H1 (cell line): ENCODE results near the gene PDYN. TPM values are rescaled to one million over a fixed set of nuclear protein-coding genes. Genes with fewer than 3 reads are reported as not detected.

Experiments used
- CTCF ChIA-PET: fragments of 300-600 bp; sonication (Branson Sonifier 250); formaldehyde crosslinking; loops from one replicate; lab custom pipeline; 2021; ENCODE audit not compliant: partially characterized antibody; lab: Charles Lee
- POLR2A ChIA-PET: fragments of 300-600 bp; sonication (Branson Sonifier 250); formaldehyde crosslinking; loops from one replicate; lab custom pipeline; 2021; ENCODE audit warnings: inconsistent platforms; ENCODE audit not compliant: partially characterized antibody; lab: Charles Lee
- DNase-seq, 2 experiments: peaks; one replicate each; pipeline versions ENCODE4 v3.0.0 to v3.0.0-alpha.2; 2010 to 2022; ENCODE audit warnings: low spot score in 2 of 2, low read depth in 1 of 2, mixed read lengths in 1 of 2
- FAIRE-seq: peaks from 2 replicates; lab custom pipeline; 2011; peaks lifted over from hg19 to GRCh38; lab: Jason Lieb, UNC
- H2AFZ ChIP-seq: 2 replicates; pipeline ENCODE4 v1.8.1; 2012; ENCODE audit warnings: low read length, inconsistent platforms
- H2AK5ac ChIP-seq: 2 replicates; pipeline ENCODE4 v1.6.1; 2013; ENCODE audit warnings: low read depth, low read length
- H2BK120ac ChIP-seq: replicated peaks from 2 replicates; pipeline ENCODE3; 2013; ENCODE audit warnings: low read depth, low read length, inconsistent platforms
- H2BK12ac ChIP-seq: 2 replicates; pipeline ENCODE4 v1.6.1; 2013; ENCODE audit warnings: low read depth, low read length
- H2BK15ac ChIP-seq: 2 replicates; pipeline ENCODE4 v1.6.1; 2013; ENCODE audit warnings: low read length
- H2BK20ac ChIP-seq: 2 replicates; pipeline ENCODE4 v1.6.1; 2013; ENCODE audit warnings: low read length
- H2BK5ac ChIP-seq: 2 replicates; pipeline ENCODE4 v1.6.1; 2013; ENCODE audit warnings: low read depth, low read length
- H3K14ac ChIP-seq: 2 replicates; pipeline ENCODE4 v1.6.1; 2013; ENCODE audit warnings: inconsistent platforms; ENCODE audit not compliant: insufficient read length
- H3K18ac ChIP-seq: 2 replicates; pipeline ENCODE4 v1.6.1; 2013; ENCODE audit warnings: low read length; ENCODE audit errors: extremely low read depth
- H3K23ac ChIP-seq: 2 replicates; pipeline ENCODE4 v1.6.1; 2013; ENCODE audit warnings: inconsistent platforms; ENCODE audit not compliant: insufficient read length
- H3K23me2 ChIP-seq: 2 replicates; pipeline ENCODE4 v1.6.1; 2013; ENCODE audit warnings: low read depth, low read length
- H3K27ac ChIP-seq: 2 replicates; pipeline ENCODE4 v1.6.1; 2011; ENCODE audit warnings: low read depth, low read length, inconsistent platforms
- H3K27me3 ChIP-seq, 4 experiments: replicated peaks in 1 of 4; 1 replicate in 1 of 4; 2 replicates in 3 of 4; pipeline versions ENCODE4 v1.6.1 to v1.8.1; 2011 to 2013; ENCODE audit warnings: low read length in 3 of 4, mild to moderate bottlenecking in 3 of 4, inconsistent platforms in 2 of 4, mixed read lengths in 2 of 4, moderate library complexity in 1 of 4; ENCODE audit not compliant: control insufficient read depth in 3 of 4, insufficient read depth in 3 of 4; ENCODE audit errors: extremely low read depth in 1 of 4
- H3K36me3 ChIP-seq, 4 experiments: 2 replicates each; pipeline versions ENCODE4 v1.6.1 to v1.8.1; 2011 to 2013; ENCODE audit warnings: mild to moderate bottlenecking in 4 of 4, low read length in 3 of 4, moderate library complexity in 2 of 4, control low read depth in 1 of 4, inconsistent platforms in 1 of 4; ENCODE audit not compliant: insufficient read depth in 4 of 4, control insufficient read depth in 2 of 4
- H3K4ac ChIP-seq: replicated peaks from 2 replicates; pipeline ENCODE3; 2013; ENCODE audit warnings: low read length, low read depth, mixed read lengths, inconsistent platforms; ENCODE audit not compliant: insufficient read length
- H3K4me1 ChIP-seq, 4 experiments: replicated peaks in 1 of 4; 1 replicate in 1 of 4; 2 replicates in 3 of 4; pipeline versions ENCODE4 v1.6.1 to v1.8.1; 2011 to 2013; ENCODE audit warnings: low read length in 3 of 4, inconsistent platforms in 2 of 4, mixed read lengths in 1 of 4; ENCODE audit not compliant: insufficient read depth in 4 of 4, control insufficient read depth in 3 of 4
- H3K4me2 ChIP-seq, 2 experiments: 2 replicates each; pipeline versions ENCODE4 v1.6.1 to v1.8.1; 2011 to 2013; ENCODE audit warnings: low read depth in 2 of 2, low read length in 2 of 2, control low read depth in 1 of 2, inconsistent platforms in 1 of 2, mild to moderate bottlenecking in 1 of 2; ENCODE audit not compliant: insufficient read depth in 1 of 2
- H3K4me3 ChIP-seq, 4 experiments: fragments of 200-600, 300-600 bp in 1 of 4; sonication (generic), shearing (Covaris generic), sonication (Bioruptor Twin) in 1 of 4; 2 replicates each; pipeline versions ENCODE4 v1.5.1 to v1.8.1; 2011 to 2016; ENCODE audit warnings: low read length in 4 of 4, low read depth in 3 of 4, control low read depth in 2 of 4, inconsistent platforms in 2 of 4, mild to moderate bottlenecking in 2 of 4, mixed read lengths in 1 of 4, moderate library complexity in 1 of 4; ENCODE audit not compliant: insufficient read depth in 2 of 4; ENCODE audit errors: extremely low read depth in 1 of 4
- H3K56ac ChIP-seq: replicated peaks from 2 replicates; pipeline ENCODE3; 2013; ENCODE audit warnings: low read depth, mild to moderate bottlenecking, mixed read lengths, low read length, inconsistent platforms; ENCODE audit not compliant: insufficient read length
- H3K79me1 ChIP-seq: 2 replicates; pipeline ENCODE4 v1.6.1; 2013; ENCODE audit warnings: low read depth, low read length, control low read depth
- H3K79me2 ChIP-seq, 2 experiments: 2 replicates each; pipeline versions ENCODE4 v1.6.1 to v1.8.1; 2012 to 2013; ENCODE audit warnings: low read length in 2 of 2, mild to moderate bottlenecking in 2 of 2, inconsistent platforms in 1 of 2; ENCODE audit not compliant: insufficient read depth in 2 of 2, control insufficient read depth in 1 of 2
- H3K9ac ChIP-seq, 4 experiments: replicated peaks in 1 of 4; 1 replicate in 1 of 4; 2 replicates in 3 of 4; pipeline versions ENCODE4 v1.6.1 to v1.8.1; 2011 to 2013; ENCODE audit warnings: low read depth in 3 of 4, low read length in 3 of 4, control low read depth in 2 of 4, mild to moderate bottlenecking in 2 of 4, moderate library complexity in 2 of 4, inconsistent platforms in 1 of 4; ENCODE audit errors: extremely low read depth in 1 of 4
- H3K9me3 ChIP-seq, 2 experiments: 2 replicates each; pipeline versions ENCODE4 v1.6.1 to v1.8.1; 2012 to 2013; ENCODE audit warnings: mild to moderate bottlenecking in 2 of 2, moderate library complexity in 2 of 2, control low read depth in 1 of 2, inconsistent platforms in 1 of 2, low read depth in 1 of 2, low read length in 1 of 2, mixed read lengths in 1 of 2; ENCODE audit not compliant: insufficient read depth in 2 of 2
- H4K20me1 ChIP-seq, 2 experiments: replicated peaks in 1 of 2; 2 replicates each; pipeline versions ENCODE3 to v1.8.1; 2011 to 2013; ENCODE audit warnings: inconsistent platforms in 2 of 2, low read length in 2 of 2, mild to moderate bottlenecking in 1 of 2; ENCODE audit not compliant: insufficient read depth in 2 of 2, control insufficient read depth in 1 of 2
- H4K5ac ChIP-seq: 2 replicates; pipeline ENCODE4 v1.6.1; 2013; ENCODE audit warnings: low read length, low read depth, mixed read lengths, inconsistent platforms; ENCODE audit not compliant: insufficient read length
- H4K8ac ChIP-seq: 2 replicates; pipeline ENCODE4 v1.8.0; 2013; ENCODE audit warnings: mild to moderate bottlenecking, moderate library complexity, low read length, inconsistent platforms; ENCODE audit not compliant: insufficient read depth; ENCODE audit errors: extremely low read depth
- H4K91ac ChIP-seq: replicated peaks from 2 replicates; pipeline ENCODE3; 2013; ENCODE audit warnings: low read length, mixed read lengths, inconsistent platforms; ENCODE audit not compliant: insufficient read length
- CBX8 ChIP-seq: fragments of 300-800, 300-1000 bp; sonication (generic); IDR thresholded peaks from 2 replicates; pipeline ENCODE4 v1.7.1; 2016; ENCODE audit warnings: low read depth, low read length, borderline replicate concordance
- CREB1 ChIP-seq: IDR thresholded peaks from 2 replicates; pipeline ENCODE4 v1.6.1; 2012; ENCODE audit warnings: inconsistent platforms
- CTCF ChIP-seq, 3 experiments: IDR thresholded peaks; 1 replicate in 2 of 3; 2 replicates in 1 of 3; pipeline versions ENCODE4 v1.5.1 to v1.6.1; 2011; ENCODE audit warnings: low read length in 3 of 3, mild to moderate bottlenecking in 3 of 3, inconsistent platforms in 2 of 3, low read depth in 1 of 3, moderate library complexity in 1 of 3; ENCODE audit not compliant: insufficient read depth in 1 of 3; ENCODE audit errors: control extremely low read depth in 1 of 3
- EZH2 ChIP-seq: fragments of 200-600 bp; sonication (generic); IDR thresholded peaks from 2 replicates; pipeline ENCODE4 v1.7.1; 2012; ENCODE audit warnings: low read depth, mild to moderate bottlenecking, moderate library complexity, low read length, inconsistent platforms; ENCODE audit not compliant: severe bottlenecking
- POLR2A ChIP-seq, 2 experiments: IDR thresholded peaks; 1 replicate in 1 of 2; 2 replicates in 1 of 2; pipeline ENCODE4 v1.6.1; 2011; ENCODE audit warnings: low read depth in 2 of 2, low read length in 2 of 2, mild to moderate bottlenecking in 2 of 2; ENCODE audit errors: control extremely low read depth in 1 of 2
- RNF2 ChIP-seq: fragments of 200-900, 300-1000 bp; sonication (generic); IDR thresholded peaks from 2 replicates; pipeline ENCODE4 v1.7.1; 2016; ENCODE audit warnings: borderline replicate concordance, low read depth, mild to moderate bottlenecking, antibody characterized with exemption, low read length; ENCODE audit not compliant: poor library complexity, severe bottlenecking; ENCODE audit errors: missing control alignments
- SAP30 ChIP-seq: fragments of 300-600 bp; sonication (generic); IDR thresholded peaks from 2 replicates; pipeline ENCODE4 v1.7.1; 2012; ENCODE audit warnings: low read length, moderate library complexity, mild to moderate bottlenecking, inconsistent platforms; ENCODE audit not compliant: insufficient read depth, insufficient replicate concordance
- SP4 ChIP-seq: IDR thresholded peaks from 2 replicates; pipeline ENCODE4 v1.6.1; 2012; ENCODE audit warnings: low read length, inconsistent platforms
- SUZ12 ChIP-seq: fragments of 200-600 bp; sonication (generic); IDR thresholded peaks from 2 replicates; pipeline ENCODE4 v1.6.1; 2012; ENCODE audit warnings: mild to moderate bottlenecking, inconsistent platforms, low read length, moderate library complexity, mixed read lengths
- TBP ChIP-seq: IDR thresholded peaks from 2 replicates; pipeline ENCODE4 v1.6.1; 2011; ENCODE audit warnings: low read depth, low read length, improper control_type of control experiment
- WGBS, 2 experiments: shearing (Covaris generic) in 1 of 2; methylation state at CpG; one replicate each; pipeline versions ENCODE4 v1.1.6 to v1.1.7; 2013 to 2015; ENCODE audit warnings: low lambda C conversion rate in 2 of 2, mixed read lengths in 2 of 2, inconsistent platforms in 1 of 2, low coverage in 1 of 2, missing lambda C conversion rate in 1 of 2; ENCODE audit not compliant: insufficient replicate concordance in 2 of 2, insufficient coverage in 1 of 2, insufficient read length in 1 of 2; ENCODE audit errors: extremely low coverage in 1 of 2, missing lambda C conversion rate in 1 of 2; 5-methylcytosine and 5-hydroxymethylcytosine counted together
- polyA plus RNA-seq, 7 experiments: library from polyadenylated mRNA; depleted of rRNA in 3 of 7; stranded (reverse) in 5 of 7; unstranded in 2 of 7; fragments of >200 nt in 5 of 7; fragments of 200-250 nt in 2 of 7; gene quantifications; 1 replicate in 5 of 7; 2 replicates in 1 of 7; 4 replicates in 1 of 7; pipeline versions ENCODE4 v1.2.1 to v1.2.3, GENCODE V29; 2011 to 2013; ENCODE audit warnings: missing spikeins in 2 of 7, mixed read lengths in 2 of 7
- total RNA-seq: library from RNA; stranded (reverse); fragmentation: NEBNext Ultra II Directional; extraction: Animal tissue kit (Norgen Biotek cat#: 25700); gene quantifications from 2 replicates; pipeline ENCODE4 v1.2.1, GENCODE V29; 2021

Gene PDYN
- total and polyA plus RNA-seq, 2 of the 8 experiments (the other 6 are each of a cell fraction or from before 2014, with no cell fraction given): 0.54 to 0.60 TPM

- FAIRE-seq: no peak
- no peak for TF ChIP-seq CBX8
- no peak for TF ChIP-seq TBP
- TF ChIP-seq EZH2: no peak
- TF ChIP-seq SAP30: no peak
- TF ChIP-seq SP4: no peak
- no peak for TF ChIP-seq CREB1
- TF ChIP-seq SUZ12: no peak
- TF ChIP-seq CTCF (IDR thresholded peaks at IDR 0.05; ENCODE audit: control extremely low read depth in 1 of 3, insufficient read depth in 1 of 3, low read depth in 1 of 3, low read length in 3 of 3): no peak
- no peak for TF ChIP-seq POLR2A (IDR thresholded peaks at IDR 0.05; ENCODE audit: control extremely low read depth in 1 of 2, low read depth in 2 of 2, low read length in 2 of 2)
- TF ChIP-seq RNF2: no peak
Observed at GRCh38 chr20:1943275-1944002, 50.4 kb downstream of the PDYN start.

More at GRCh38 chr20:1943275-1944002, 50.4 kb downstream of the PDYN start:
- H2BK15ac ChIP-seq: 0 out of 2 replicates have a peak overlapping the region, but pooled peaks have one; percentile 3
- H2AFZ ChIP-seq: no peak overlapping the region
- H3K36me3 ChIP-seq: no peaks in the 10 kb centered on the region
- peaks cover 4% of the 10 kb centered on the region; the same call in 1 of the 2 replicates for H3K23me2 ChIP-seq
- no peak overlapping the region for H3K18ac ChIP-seq
- no peak overlapping the region for H3K14ac ChIP-seq
- H3K4me1 ChIP-seq: peaks cover 0 to 12% (median 9%) of the 10 kb centered on the region in 4 experiments; a peak in 6 of 7 replicates
- no peak overlapping the region for H2BK20ac ChIP-seq
- no peak overlapping the region for H2BK5ac ChIP-seq
- H3K4me2 ChIP-seq: no peak overlapping the region
- H3K27me3 ChIP-seq: peaks cover 0 to 28% (median 14%) of the 10 kb centered on the region in 4 experiments; a peak in 6 of 7 replicates
- H3K79me2 ChIP-seq: no peaks in the 10 kb centered on the region
- no peaks in the 10 kb centered on the region for H4K20me1 ChIP-seq
- H2AK5ac ChIP-seq: no peak overlapping the region
- no peak overlapping the region for H3K56ac ChIP-seq
- 91% methylated on average over 8 of the region's 8 CpGs; no CpG with 5 or more reads in 1 of the 2 experiments for WGBS, 2 experiments
- no peak overlapping the region for H4K5ac ChIP-seq
- DNase-seq: no peak
- POLR2A ChIA-PET: no interaction called here
- no peak overlapping the region for H3K4me3 ChIP-seq
- no peak overlapping the region for H3K23ac ChIP-seq
- no peak overlapping the region for H4K91ac ChIP-seq
- H4K8ac ChIP-seq: no peak overlapping the region
- no peak overlapping the region for H3K27ac ChIP-seq
- H3K79me1 ChIP-seq: no peaks in the 10 kb centered on the region
- no peak overlapping the region for H2BK120ac ChIP-seq
- CTCF ChIA-PET: interaction anchor here (1.1 to 1.2 kb wide), 2 partner anchors 20 to 22 kb away, joined by 3 to 4 read pairs; no protein-coding TSS in a partner anchor
- no peaks in the 10 kb centered on the region for H3K9me3 ChIP-seq
- H3K9ac ChIP-seq: no peak overlapping the region
- H2BK12ac ChIP-seq: no peak overlapping the region
- no peak overlapping the region for H3K4ac ChIP-seq
